Measurements from ENCODE around the gene CACNB4.
"Not testable (repeated sequence)": the region's sequence is repeated elsewhere in the genome, so short reads cannot be mapped to it uniquely, and the experiment has no call there.

The CACNB4 gene

GRCh38 chr2:151899156-151899555 lies 199.7 kb downstream of the CACNB4 start:
- no peak for DNase-seq

GRCh38 chr2:151891566-151892194 lies 207.2 kb downstream of the CACNB4 start:
- DNase-seq = no peak

DNA sequence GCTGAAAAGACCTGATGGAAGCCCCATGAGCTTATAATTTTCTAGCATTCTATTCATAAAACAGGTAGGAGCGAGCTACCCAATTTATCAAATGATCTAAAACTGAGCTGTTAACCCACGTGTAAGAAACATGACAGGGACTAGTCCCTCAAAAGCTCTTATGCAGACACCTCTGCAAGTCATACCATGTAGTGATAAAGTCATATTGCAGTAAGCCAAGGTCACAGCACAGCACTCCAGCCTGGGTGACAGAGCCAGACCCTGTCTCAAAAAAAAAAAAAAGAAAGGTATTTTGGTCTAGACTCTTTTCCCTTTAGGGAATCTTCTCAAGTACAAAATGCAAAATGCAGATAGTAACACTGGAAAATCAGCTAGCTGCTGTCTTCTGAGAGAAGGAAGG lies 211.7 kb downstream of the CACNB4 start:
- no peak for DNase-seq

DNA sequence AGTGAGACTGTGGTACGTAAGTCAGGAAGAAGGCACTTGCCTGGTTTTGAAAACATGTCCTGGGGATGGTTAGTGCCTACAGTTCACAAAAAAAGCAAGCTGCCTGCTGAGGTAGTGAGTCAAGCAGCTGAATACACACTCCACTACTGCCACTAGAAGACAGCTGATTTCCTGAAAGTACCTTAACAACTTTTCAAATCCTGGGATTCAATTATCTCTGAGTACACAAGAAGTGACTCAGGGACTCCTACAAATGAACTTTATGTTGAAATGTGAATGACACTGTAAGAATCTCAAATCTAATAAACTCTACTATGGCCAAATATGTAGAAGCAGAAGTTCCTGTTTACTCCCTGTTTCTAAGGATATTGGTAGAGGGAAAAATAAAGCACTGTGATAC lies 212.6 kb downstream of the CACNB4 start:
- DNase-seq = no peak

GRCh38 chr2:151882786-151883445 lies 215.9 kb downstream of the CACNB4 start:
- no peak for DNase-seq

DNA sequence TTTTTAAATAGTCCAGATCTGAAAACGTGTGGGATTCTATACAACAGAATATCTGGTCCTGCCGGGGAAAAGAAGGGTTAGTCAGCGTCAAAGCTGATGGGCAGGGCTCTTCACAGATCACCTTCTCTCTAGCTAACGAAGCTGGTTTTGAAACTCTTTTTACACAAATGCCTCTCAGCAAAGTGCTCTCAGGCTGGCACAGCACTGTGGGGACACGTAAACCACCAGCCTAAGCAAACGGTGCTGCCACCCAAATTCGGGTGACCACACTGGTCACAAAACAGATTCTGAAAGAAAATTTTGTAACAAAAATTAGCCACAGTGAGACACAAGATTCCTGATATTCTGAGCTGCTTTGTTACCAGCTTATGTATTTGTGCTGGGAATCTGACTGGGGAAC lies 217.5 kb downstream of the CACNB4 start:
- no peak for DNase-seq

DNA sequence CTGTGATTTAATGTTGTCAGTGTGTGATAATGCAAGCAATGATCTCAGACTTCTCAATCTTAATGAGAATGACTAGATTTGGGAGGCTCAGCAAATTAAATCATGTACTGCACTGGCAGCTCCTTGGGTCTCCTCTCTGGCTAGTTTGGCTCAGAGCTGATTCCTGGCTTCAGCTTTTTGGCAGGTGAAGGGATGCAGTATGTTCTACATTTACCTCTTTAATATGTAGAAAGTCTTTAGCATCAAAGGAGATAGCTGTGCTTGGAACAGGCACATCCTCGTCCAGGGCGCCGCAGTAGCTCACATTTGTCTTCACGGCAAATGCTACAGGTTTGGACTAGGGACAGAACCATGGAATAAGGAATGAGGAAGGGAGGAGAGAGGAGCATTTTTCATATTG lies 218.3 kb downstream of the CACNB4 start:
- no peak for DNase-seq

GRCh38 chr2:151878655-151879563 lies 219.9 kb downstream of the CACNB4 start:
- no peak for DNase-seq

GRCh38 chr2:151878204-151878603 lies 220.6 kb downstream of the CACNB4 start:
- no peak for DNase-seq

DNA sequence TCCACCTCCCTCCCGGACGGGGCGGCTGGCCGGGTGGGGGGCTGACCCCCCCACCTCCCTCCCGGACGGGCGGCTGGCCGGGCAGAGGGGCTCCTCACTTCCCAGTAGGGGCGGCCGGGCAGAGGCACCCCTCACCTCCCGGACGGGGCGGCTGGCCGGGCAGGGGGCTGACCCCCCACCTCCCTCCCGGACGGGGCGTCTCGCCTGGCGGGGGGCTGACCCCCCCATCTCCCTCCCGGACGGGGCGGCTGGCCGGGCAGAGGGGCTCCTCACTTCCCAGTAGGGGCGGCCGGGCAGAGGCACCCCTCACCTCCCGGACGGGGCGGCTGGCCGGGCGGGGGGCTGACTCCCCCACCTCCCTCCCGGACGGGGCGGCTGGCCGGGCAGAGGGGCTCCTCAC lies 223.2 kb downstream of the CACNB4 start:
- DNase-seq = not testable (repeated sequence)

DNA sequence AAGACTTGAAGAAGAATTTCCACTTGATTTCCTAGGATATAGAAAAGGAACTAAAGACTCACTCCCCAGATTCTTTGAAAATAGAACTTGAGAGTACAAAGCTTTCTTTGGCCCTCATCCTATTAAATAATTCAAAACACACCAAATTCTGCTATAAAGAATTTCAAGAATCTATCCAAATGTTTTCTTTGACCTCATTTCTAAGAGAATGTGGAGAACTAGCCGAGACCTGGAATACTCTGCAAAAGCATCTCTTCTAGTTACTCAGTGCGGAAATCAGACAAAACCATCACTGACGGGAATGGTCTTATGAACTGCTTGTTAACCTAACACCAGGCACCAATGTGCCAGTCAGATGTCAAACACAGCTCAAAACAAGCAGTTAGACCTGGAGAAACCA lies 226.4 kb downstream of the CACNB4 start:
- no peak for DNase-seq

DNA sequence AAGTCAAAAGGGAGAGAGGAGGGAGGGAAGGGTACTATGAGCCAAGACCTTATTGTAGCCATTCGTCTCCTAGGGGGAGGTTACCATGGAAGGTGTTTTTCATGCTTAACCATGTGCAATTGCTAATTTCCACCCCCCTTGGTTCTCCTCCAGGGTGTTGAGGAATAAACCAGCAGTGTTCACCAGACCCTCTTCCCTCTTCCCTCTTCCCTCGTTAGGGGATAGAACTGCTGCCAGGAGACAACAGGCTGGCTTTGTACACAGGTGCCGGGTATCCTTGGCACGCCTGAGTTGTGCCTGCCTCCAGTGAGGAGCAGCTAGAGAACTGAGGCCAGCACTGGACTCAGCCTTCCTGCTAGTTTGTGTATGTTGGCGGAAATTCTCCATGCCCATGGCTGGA lies 229.6 kb downstream of the CACNB4 start:
- no peak for DNase-seq

GRCh38 chr2:151862700-151863099 lies 236.1 kb downstream of the CACNB4 start:
- no peak for DNase-seq

DNA sequence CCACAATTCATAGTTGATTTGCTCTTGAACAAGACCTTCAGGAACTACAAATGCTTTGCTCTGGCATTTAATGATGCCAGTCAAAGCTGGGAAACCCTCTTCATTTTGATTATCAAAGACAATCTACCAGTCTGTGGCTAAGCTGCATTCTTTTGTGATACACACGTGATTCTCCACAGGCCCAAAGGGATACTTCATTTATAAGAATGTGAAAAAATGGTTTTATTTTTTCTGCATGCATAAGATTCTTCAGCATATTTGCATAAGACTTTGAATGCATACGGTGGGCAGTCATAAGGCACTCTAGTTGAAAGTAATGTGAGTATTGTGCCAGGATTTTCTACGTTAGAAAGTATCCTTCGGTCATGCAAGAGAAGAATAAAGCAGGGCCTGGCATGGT lies 237.7 kb downstream of the CACNB4 start:
- DNase-seq = no peak

DNA sequence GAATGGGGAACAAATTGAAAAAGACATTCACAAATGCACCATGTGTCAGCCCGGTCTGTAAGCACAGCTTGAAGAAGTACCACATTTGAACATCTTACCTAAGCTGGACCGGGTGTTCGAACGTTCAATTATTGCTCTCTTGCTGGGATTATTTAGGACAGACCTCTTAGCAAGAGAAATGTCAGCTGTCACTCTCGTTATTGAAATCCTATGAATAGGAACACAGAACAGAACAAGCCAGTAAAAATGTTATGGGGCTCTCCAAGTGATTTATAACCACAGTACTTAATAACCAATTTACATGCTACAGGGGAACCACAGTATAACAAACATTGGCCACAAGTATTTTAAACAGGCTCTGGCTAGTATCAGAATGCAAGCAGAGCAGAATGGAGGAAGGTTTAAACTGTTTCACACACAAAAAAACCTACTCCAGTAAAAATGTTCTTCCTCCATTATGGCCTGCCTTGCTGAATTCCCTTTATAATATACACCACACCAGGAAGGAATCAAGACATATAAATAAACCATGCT lies 238.2 kb downstream of the CACNB4 start:
- no peak for DNase-seq

- no peak for DNase-seq
Measured at GRCh38 chr2:151860210-151860609, 238.6 kb downstream of the CACNB4 start.

DNA sequence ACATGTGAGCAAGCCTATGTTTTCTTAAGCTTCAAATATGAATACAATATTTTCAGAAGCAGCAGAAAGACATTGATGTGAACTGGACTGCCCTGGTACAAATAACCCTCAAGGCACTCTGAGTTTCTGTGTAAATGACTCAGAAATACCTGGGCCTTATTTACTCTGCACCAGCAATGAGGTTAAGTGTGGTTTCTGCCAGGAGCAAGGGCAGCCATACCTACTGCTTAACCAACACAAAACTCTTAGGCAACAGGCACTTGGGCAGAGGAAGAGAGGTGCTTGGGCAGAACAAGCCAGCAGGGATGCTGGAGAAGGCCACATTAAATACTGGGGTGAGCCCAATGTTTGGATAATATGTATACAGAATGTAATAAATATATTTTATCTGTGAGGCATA lies 241.2 kb downstream of the CACNB4 start:
- no peak for DNase-seq

DNA sequence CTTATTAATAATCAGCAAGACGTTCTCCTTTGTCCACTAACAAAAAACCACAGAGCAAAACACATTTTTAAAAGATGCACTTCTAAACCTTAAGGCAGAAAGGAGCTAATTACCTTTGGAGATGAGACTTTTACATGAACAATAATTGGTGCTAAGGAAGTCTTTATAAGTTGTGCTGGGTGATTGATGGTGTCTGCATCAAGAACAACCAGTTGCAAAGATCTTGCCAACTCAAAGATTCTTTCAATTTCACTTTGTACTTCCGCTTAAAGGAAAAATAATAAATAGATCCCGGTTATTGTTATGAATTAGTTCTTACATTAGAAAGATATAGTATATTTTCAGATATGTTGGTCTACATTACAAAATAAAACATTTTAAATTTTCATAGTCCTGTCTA lies 243.7 kb downstream of the CACNB4 start:
- DNase-seq = no peak

DNA sequence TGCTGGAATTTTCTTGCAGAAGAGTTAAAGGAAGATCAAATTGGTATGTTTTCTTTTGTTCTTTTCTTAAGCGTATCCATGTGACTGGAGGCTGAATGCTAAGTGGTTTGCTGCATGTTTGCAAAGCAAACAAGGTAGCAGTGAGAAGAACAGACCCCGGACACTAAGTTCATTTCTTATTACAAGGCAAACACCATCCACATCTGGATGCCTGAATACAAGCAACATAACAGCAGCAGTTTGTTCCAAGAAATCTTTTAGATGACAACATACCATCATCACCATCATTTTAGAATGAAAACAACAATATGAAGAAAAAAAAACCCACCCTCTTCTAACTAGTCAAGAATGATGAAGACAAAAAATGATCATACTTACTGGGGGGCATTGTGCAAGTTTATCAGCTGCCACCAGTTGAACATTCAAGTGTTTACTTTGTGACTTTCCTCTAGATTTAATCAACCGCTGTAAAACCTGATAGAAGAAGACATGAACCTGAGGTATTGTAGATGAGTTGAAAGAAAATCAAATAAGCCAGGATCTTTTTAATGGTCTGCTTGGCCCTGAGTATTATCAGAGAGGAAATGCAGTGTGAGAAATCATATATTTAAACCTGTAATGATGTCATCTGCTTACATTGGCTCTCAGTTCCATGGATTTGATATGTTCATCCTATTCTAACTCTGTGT lies 245.6 kb downstream of the CACNB4 start:
- peak; percentile 45 for DNase-seq

GRCh38 chr2:151852260-151853069 lies 246.4 kb downstream of the CACNB4 start:
- DNase-seq = no peak

DNA sequence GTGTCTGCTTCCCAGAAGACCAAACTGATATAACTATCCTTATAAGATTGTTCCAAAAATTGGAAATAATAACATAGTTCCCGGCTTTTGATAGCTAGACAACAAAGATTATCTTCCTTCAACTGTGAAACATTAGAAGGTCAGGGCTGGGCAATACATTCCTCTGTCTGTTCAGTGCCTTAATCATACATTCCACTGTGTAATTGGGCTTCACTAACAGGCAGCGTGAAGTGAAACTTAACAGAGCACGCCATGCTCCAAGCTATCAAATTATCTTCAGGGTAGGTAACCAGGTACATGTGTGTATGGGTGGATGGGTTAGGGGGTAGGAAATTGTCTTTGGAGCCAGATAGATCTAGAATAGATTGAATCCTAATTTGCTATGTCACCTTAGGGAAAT lies 247.1 kb downstream of the CACNB4 start:
- peak; percentile 3 for DNase-seq

GRCh38 chr2:151849413-151850010 lies 249.3 kb downstream of the CACNB4 start:
- peak; percentile 26 for DNase-seq

All from NCI-H69 (cell line).